Body of pancreas (tissue), 4 donors: Measurements from ENCODE around the gene TARM1.

ENCODE experiments used
- POLR2A ChIP-seq, 3 donors: fragments of 450-650 bp; IDR thresholded peaks; one replicate each; pipeline ENCODE4 v1.6.1; 2016; ENCODE audit warnings: antibody characterized with exemption in 3 of 3, mild to moderate bottlenecking in 2 of 3
- TF ChIP-seq, protein P1 (sequence below), 7 experiments: fragments of 450-650 bp in 4 of 7; fragments of 200-600 bp in 3 of 7; sonication (generic) in 3 of 7; IDR thresholded peaks; one replicate each; pipeline ENCODE4 v1.5.1; 2016 to 2019; ENCODE audit warnings: antibody characterized with exemption in 7 of 7

DNA sequence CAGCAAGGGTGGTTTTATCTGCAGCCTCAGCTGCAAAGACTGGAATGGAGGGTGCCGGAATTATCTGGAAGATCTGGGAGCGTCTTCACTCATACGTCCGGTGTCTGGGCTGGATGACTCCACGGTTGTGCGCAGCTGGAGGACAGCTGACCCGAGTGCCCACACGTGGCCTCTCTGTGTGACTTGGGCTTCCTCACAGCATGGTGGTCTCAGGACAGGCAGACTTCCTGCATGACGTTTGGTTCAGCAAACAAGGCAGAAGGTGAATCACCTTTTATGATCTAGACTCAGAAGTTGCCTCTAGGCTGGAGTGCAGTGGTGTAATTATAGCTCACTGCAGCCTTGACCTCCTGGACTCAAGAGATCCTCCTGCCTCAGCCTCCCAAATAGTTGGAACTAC, 56.5 kb downstream of the TARM1 start:
- TF ChIP-seq, protein P1, sequence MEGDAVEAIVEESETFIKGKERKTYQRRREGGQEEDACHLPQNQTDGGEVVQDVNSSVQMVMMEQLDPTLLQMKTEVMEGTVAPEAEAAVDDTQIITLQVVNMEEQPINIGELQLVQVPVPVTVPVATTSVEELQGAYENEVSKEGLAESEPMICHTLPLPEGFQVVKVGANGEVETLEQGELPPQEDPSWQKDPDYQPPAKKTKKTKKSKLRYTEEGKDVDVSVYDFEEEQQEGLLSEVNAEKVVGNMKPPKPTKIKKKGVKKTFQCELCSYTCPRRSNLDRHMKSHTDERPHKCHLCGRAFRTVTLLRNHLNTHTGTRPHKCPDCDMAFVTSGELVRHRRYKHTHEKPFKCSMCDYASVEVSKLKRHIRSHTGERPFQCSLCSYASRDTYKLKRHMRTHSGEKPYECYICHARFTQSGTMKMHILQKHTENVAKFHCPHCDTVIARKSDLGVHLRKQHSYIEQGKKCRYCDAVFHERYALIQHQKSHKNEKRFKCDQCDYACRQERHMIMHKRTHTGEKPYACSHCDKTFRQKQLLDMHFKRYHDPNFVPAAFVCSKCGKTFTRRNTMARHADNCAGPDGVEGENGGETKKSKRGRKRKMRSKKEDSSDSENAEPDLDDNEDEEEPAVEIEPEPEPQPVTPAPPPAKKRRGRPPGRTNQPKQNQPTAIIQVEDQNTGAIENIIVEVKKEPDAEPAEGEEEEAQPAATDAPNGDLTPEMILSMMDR (IDR thresholded peaks at IDR 0.05): no peak
- TF ChIP-seq POLR2A (IDR thresholded peaks at IDR 0.05): no peak
